ENCODE data around the gene KCNK7.

DNA sequence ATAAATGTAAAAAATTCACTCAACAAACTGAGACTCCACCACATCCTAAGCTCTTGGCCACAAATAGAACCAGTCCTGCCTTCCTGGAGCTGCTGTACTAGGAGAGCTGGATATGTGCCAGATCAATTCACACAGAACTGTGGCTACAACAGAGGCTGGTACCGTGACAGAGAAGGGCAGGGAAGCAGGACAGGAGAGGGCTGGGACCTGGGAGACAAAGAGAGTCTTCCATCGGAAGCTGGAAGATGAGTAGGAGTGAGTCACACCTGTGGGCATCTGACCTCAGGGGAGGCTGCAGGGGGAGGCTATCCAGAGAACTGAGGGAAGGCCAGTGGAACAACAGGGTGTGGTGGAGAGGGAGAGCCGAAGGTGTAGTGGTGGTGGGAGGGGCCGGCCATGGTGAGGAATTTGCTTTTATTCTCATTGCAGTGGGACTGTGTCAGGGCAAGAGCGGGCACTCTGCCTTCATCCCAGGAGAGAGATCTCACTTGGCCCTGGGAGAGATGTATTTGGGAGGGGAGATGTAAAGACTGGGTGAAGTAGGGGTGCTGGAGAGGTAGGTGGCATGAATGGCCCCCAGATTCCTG is 35.6 kb downstream of the KCNK7 start:
- TF ChIP-seq, protein P1, sequence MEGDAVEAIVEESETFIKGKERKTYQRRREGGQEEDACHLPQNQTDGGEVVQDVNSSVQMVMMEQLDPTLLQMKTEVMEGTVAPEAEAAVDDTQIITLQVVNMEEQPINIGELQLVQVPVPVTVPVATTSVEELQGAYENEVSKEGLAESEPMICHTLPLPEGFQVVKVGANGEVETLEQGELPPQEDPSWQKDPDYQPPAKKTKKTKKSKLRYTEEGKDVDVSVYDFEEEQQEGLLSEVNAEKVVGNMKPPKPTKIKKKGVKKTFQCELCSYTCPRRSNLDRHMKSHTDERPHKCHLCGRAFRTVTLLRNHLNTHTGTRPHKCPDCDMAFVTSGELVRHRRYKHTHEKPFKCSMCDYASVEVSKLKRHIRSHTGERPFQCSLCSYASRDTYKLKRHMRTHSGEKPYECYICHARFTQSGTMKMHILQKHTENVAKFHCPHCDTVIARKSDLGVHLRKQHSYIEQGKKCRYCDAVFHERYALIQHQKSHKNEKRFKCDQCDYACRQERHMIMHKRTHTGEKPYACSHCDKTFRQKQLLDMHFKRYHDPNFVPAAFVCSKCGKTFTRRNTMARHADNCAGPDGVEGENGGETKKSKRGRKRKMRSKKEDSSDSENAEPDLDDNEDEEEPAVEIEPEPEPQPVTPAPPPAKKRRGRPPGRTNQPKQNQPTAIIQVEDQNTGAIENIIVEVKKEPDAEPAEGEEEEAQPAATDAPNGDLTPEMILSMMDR (IDR thresholded peaks at IDR 0.05): no peak
- TF ChIP-seq POLR2AphosphoS5 (IDR thresholded peaks at IDR 0.05; ENCODE audit: insufficient read depth in 1 of 2, low read depth in 1 of 2) (no peak), POLR2A (IDR thresholded peaks at IDR 0.05) (no peak)
